ENCODE results near the gene CD52.

DNA sequence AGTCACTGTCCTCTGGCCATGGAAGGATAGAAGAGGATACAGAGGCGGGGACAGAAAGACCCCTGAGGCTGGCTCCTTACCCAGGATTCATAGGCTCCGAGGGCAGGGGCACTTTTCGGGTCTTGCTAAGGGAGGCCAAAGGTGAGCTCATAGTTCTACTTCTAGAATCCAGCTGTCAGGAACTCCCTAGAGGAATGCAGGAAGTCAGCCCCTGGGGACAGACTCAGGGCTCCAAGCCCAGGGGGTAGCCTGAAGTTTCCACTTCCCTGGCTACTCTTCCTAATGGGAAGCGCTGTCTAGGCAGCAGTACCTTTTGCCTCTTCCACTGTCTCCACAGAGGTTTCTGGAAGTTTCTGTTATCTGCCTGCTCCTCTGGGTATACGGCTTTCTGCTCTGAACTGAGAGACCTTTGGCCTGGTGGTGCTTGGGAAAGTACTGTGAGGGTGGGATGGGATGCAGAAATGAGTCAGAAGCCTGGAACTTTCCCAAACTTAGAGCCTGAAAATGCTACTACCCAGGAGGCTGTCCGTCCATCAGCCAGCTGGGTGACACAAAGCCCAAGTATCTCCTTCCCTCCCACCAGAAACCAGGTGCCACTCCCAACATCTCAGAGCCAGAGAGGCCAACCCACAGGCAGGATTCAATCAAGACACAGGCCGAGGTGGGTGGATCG, 14.9 kb upstream of the CD52 start:
- TF ChIP-seq POLR2A (IDR thresholded peaks at IDR 0.05; ENCODE audit: low read length) (no peak), GATA1 (IDR thresholded peaks at IDR 0.05; ENCODE audit: low read depth, low read length) (no peak)

All from erythroblast (primary cell).